ENCODE results near the gene PDGFA.

DNA sequence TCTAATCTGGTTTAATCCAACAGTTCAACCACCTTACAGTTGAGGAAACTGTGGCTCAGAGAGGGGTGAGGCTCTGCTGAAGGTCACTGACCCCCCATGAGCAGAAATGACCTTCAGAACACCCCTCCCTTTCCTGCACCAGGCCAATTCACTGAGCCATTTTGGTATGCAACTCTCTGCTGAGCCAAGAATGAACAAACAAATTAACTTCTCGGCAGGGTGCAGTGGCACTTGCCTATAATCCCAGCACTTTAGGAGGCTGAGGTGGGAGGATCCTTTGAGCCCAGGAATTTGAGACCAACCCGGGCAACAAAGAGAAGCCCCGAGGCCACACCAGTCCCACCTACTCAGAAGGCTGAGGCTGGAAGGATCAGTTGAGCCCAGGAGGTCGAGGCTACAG lies 29.8 kb downstream of the PDGFA start:
- no peak for TF ChIP-seq POLR2A (IDR thresholded peaks at IDR 0.05)
- TF ChIP-seq, protein P1, sequence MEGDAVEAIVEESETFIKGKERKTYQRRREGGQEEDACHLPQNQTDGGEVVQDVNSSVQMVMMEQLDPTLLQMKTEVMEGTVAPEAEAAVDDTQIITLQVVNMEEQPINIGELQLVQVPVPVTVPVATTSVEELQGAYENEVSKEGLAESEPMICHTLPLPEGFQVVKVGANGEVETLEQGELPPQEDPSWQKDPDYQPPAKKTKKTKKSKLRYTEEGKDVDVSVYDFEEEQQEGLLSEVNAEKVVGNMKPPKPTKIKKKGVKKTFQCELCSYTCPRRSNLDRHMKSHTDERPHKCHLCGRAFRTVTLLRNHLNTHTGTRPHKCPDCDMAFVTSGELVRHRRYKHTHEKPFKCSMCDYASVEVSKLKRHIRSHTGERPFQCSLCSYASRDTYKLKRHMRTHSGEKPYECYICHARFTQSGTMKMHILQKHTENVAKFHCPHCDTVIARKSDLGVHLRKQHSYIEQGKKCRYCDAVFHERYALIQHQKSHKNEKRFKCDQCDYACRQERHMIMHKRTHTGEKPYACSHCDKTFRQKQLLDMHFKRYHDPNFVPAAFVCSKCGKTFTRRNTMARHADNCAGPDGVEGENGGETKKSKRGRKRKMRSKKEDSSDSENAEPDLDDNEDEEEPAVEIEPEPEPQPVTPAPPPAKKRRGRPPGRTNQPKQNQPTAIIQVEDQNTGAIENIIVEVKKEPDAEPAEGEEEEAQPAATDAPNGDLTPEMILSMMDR (IDR thresholded peaks at IDR 0.05), result no peak

All from ovary (tissue), 3 donors.